HL-60 (cell line): Measurements from ENCODE around the gene GLI2.

Experiments
- DNase-seq, 2 experiments: peaks; one replicate each; pipeline ENCODE4 v3.0.0-alpha.2; 2010 to 2020; ENCODE audit warnings: low read depth in 1 of 2, low spot score in 1 of 2
- H3K27ac ChIP-seq: fragments of 250-450 bp; sonication (Bioruptor Pico); replicated peaks from 2 replicates; pipeline ENCODE4 v1.5.1; 2020; ENCODE audit warnings: mild to moderate bottlenecking, moderate library complexity
- H3K27me3 ChIP-seq: fragments of 250-450 bp; sonication (Bioruptor Pico); 2 replicates; pipeline ENCODE4 v1.5.1; 2021; ENCODE audit warnings: mild to moderate bottlenecking, moderate library complexity; ENCODE audit not compliant: insufficient read depth, poor library complexity, severe bottlenecking
- H3K4me3 ChIP-seq: replicated peaks from 2 replicates; pipeline ENCODE4 v1.5.1; 2011; ENCODE audit warnings: mild to moderate bottlenecking, control low read depth, low read length; ENCODE audit not compliant: insufficient read depth
- CTCF ChIP-seq: IDR thresholded peaks from one replicate; pipeline ENCODE4 v1.5.1; 2011; ENCODE audit warnings: low read length, control low read depth, inconsistent platforms; ENCODE audit not compliant: insufficient read depth
- GABPA ChIP-seq: IDR thresholded peaks from 2 replicates; pipeline ENCODE4 v1.6.1; 2012; ENCODE audit warnings: low read depth
- POLR2AphosphoS5 ChIP-seq: IDR thresholded peaks from 2 replicates; pipeline ENCODE4 v1.6.1; 2012; ENCODE audit warnings: low read depth
- REST ChIP-seq: IDR thresholded peaks from 2 replicates; pipeline ENCODE4 v1.6.1; 2012; ENCODE audit warnings: low read depth; ENCODE audit not compliant: insufficient replicate concordance
- SPI1 ChIP-seq: IDR thresholded peaks from 2 replicates; pipeline ENCODE4 v1.6.1; 2012; ENCODE audit warnings: low read depth, mild to moderate bottlenecking, borderline replicate concordance

GLI2 gene

GRCh38 chr2:120783371-120783791, 47.7 kb downstream of the GLI2 start:
- Histone ChIP-seq H3K27ac (no peak overlapping the region), H3K27me3 (peaks cover 2% of the 10 kb centered on the region), H3K4me3 (no peak overlapping the region)
- no peak for TF ChIP-seq GABPA
- TF ChIP-seq REST: no peak
- no peak for TF ChIP-seq POLR2AphosphoS5
- TF ChIP-seq SPI1: no peak
- no peak for TF ChIP-seq CTCF
- DNase-seq: no peak

GRCh38 chr2:120783969-120784372, 48.3 kb downstream of the GLI2 start:
- DNase-seq: no peak
- peaks cover 2% of the 10 kb centered on the region for H3K27me3 ChIP-seq
- no peak overlapping the region for H3K4me3 ChIP-seq
- no peak overlapping the region for H3K27ac ChIP-seq
- TF ChIP-seq POLR2AphosphoS5: no peak
- no peak for TF ChIP-seq SPI1
- no peak for TF ChIP-seq CTCF
- TF ChIP-seq GABPA: no peak
- no peak for TF ChIP-seq REST
